SK-N-SH treated with all-trans-retinoic acid at 6 μM for 48 hours (cell line): ENCODE data around the gene RASA3.
"Not testable (repeated sequence)": the region's sequence is repeated elsewhere in the genome, so short reads cannot be mapped to it uniquely, and the experiment has no call there.

ENCODE experiments used
- ATAC-seq: fragments of 200-7000 bp; cut with Tn5 transposase; 3 replicates; pipeline ENCODE4 v1.9.1; 2020; ENCODE audit warnings: mild to moderate bottlenecking, moderate library complexity
- ARNTL ChIP-seq: fragments of 450-650 bp; formaldehyde crosslinking; IDR thresholded peaks from 2 replicates; pipeline ENCODE4 v1.5.0; 2020; ENCODE audit warnings: low read depth, mild to moderate bottlenecking, moderate library complexity, borderline replicate concordance
- BACH2 ChIP-seq: fragments of 250-450 bp; sonication (Bioruptor Pico); IDR thresholded peaks from 2 replicates; pipeline ENCODE4 v1.9.0; 2021; ENCODE audit warnings: mild to moderate bottlenecking, borderline replicate concordance
- CREB5 ChIP-seq: fragments of 250-450 bp; sonication (Bioruptor Pico); IDR thresholded peaks from 2 replicates; pipeline ENCODE4 v1.5.1; 2020; ENCODE audit warnings: low read depth, mild to moderate bottlenecking, moderate library complexity
- CSDC2 ChIP-seq: fragments of 250-450 bp; sonication (Bioruptor Pico); IDR thresholded peaks from 2 replicates; pipeline ENCODE4 v1.5.0; 2020; ENCODE audit warnings: mild to moderate bottlenecking, moderate library complexity
- CSRNP3 ChIP-seq: fragments of 250-450 bp; sonication (Bioruptor Pico); IDR thresholded peaks from 2 replicates; pipeline ENCODE4 v1.5.1; 2021; ENCODE audit warnings: mild to moderate bottlenecking, moderate library complexity
- ESRRG ChIP-seq: fragments of 250-450 bp; sonication (Bioruptor Pico); IDR thresholded peaks from 2 replicates; pipeline ENCODE4 v1.6.1; 2021; ENCODE audit warnings: mild to moderate bottlenecking
- GLIS3 ChIP-seq: fragments of 250-450 bp; sonication (Bioruptor Pico); IDR thresholded peaks from 2 replicates; pipeline ENCODE4 v1.5.0; 2020; ENCODE audit warnings: mild to moderate bottlenecking, moderate library complexity
- ISL1 ChIP-seq: fragments of 250-450 bp; sonication (Bioruptor Pico); IDR thresholded peaks from 2 replicates; pipeline ENCODE4 v2.1.2; 2022; ENCODE audit warnings: mild to moderate bottlenecking, moderate library complexity
- OSR1 ChIP-seq: fragments of 250-450 bp; sonication (Bioruptor Pico); IDR thresholded peaks from 2 replicates; pipeline ENCODE4 v1.8.0; 2022; ENCODE audit warnings: moderate library complexity, mild to moderate bottlenecking, inconsistent platforms
- POU6F1 ChIP-seq: fragments of 250-450 bp; sonication (Bioruptor Pico); IDR thresholded peaks from 2 replicates; pipeline ENCODE4 v1.8.0; 2021; ENCODE audit warnings: low read depth, mild to moderate bottlenecking, moderate library complexity, borderline replicate concordance
- PPARA ChIP-seq: fragments of 250-450 bp; sonication (Bioruptor Pico); IDR thresholded peaks from 2 replicates; pipeline ENCODE4 v1.5.0; 2020; ENCODE audit warnings: mild to moderate bottlenecking, borderline replicate concordance
- RARB ChIP-seq: fragments of 250-450 bp; sonication (Bioruptor Pico); IDR thresholded peaks from 2 replicates; pipeline ENCODE4 v1.8.0; 2021; ENCODE audit warnings: mild to moderate bottlenecking, moderate library complexity
- SNAI2 ChIP-seq: fragments of 250-450 bp; sonication (Bioruptor Pico); IDR thresholded peaks from 2 replicates; pipeline ENCODE4 v1.5.0; 2020; ENCODE audit warnings: mild to moderate bottlenecking, moderate library complexity
- TCF4 ChIP-seq: fragments of 250-450 bp; sonication (Bioruptor Pico); IDR thresholded peaks from 2 replicates; pipeline ENCODE4 v1.8.0; 2021; ENCODE audit warnings: mild to moderate bottlenecking, moderate library complexity, borderline replicate concordance
- TOX ChIP-seq: fragments of 250-450 bp; sonication (Bioruptor Pico); IDR thresholded peaks from 2 replicates; pipeline ENCODE4 v1.8.0; 2021; ENCODE audit warnings: mild to moderate bottlenecking, moderate library complexity, borderline replicate concordance
- TSHZ2 ChIP-seq: fragments of 250-450 bp; sonication (Bioruptor Pico); IDR thresholded peaks from 2 replicates; pipeline ENCODE4 v1.5.0; 2020; ENCODE audit warnings: mild to moderate bottlenecking, moderate library complexity
- ZC3H10 ChIP-seq: fragments of 250-450 bp; sonication (Bioruptor Pico); IDR thresholded peaks from 2 replicates; pipeline ENCODE4 v1.5.1; 2021; ENCODE audit warnings: mild to moderate bottlenecking, moderate library complexity
- ZFP3 ChIP-seq: fragments of 250-450 bp; sonication (Bioruptor Pico); IDR thresholded peaks from 2 replicates; pipeline ENCODE4 v1.5.0; 2020; ENCODE audit warnings: mild to moderate bottlenecking, moderate library complexity
- ZFP30 ChIP-seq: fragments of 450-650 bp; formaldehyde crosslinking; IDR thresholded peaks from 2 replicates; pipeline ENCODE4 v1.5.0; 2022; ENCODE audit warnings: mild to moderate bottlenecking, moderate library complexity
- ZNF565 ChIP-seq: fragments of 450-650 bp; formaldehyde crosslinking; conservative IDR thresholded peaks from 2 replicates; pipeline ENCODE4 v1.5.0; 2020; ENCODE audit warnings: low read depth, mild to moderate bottlenecking, moderate library complexity
- ZNF70 ChIP-seq: fragments of 450-650 bp; formaldehyde crosslinking; IDR thresholded peaks from 2 replicates; pipeline ENCODE4 v1.5.0; 2020; ENCODE audit warnings: mild to moderate bottlenecking, moderate library complexity
- ZNF8 ChIP-seq: fragments of 450-650 bp; formaldehyde crosslinking; IDR thresholded peaks from 2 replicates; pipeline ENCODE4 v1.5.0; 2020; ENCODE audit warnings: mild to moderate bottlenecking, moderate library complexity

RASA3 gene

GRCh38 chr13:114112826-114113322, 19.5 kb downstream of the RASA3 start:
- no peak for ATAC-seq
- TF ChIP-seq ESRRG: no peak
- no peak for TF ChIP-seq SNAI2 (CRISPR knock-in tag)
- TF ChIP-seq CREB5 (CRISPR knock-in tag): no peak
- no peak for TF ChIP-seq BACH2 (CRISPR knock-in tag)
- TF ChIP-seq OSR1 (CRISPR knock-in tag): no peak
- no peak for TF ChIP-seq POU6F1 (CRISPR knock-in tag)
- no peak for TF ChIP-seq CSRNP3 (CRISPR knock-in tag)
- no peak for TF ChIP-seq ZFP3 (CRISPR knock-in tag)
- TF ChIP-seq ISL1 (CRISPR knock-in tag): no peak
- no peak for TF ChIP-seq ARNTL (CRISPR knock-in tag)
- no peak for TF ChIP-seq GLIS3 (CRISPR knock-in tag)
- no peak for TF ChIP-seq TOX (CRISPR knock-in tag)
- no peak for TF ChIP-seq ZNF565 (CRISPR knock-in tag)
- no peak for TF ChIP-seq ZNF70 (CRISPR knock-in tag)
- TF ChIP-seq ZNF8 (CRISPR knock-in tag): no peak
- TF ChIP-seq ZC3H10: no peak

- no peak for ATAC-seq
- TF ChIP-seq ARNTL (CRISPR knock-in tag) (no peak), RARB (CRISPR knock-in tag) (no peak), ESRRG (no peak), CSDC2 (CRISPR knock-in tag) (no peak)
- TF ChIP-seq, all 23 proteins: peak for 0
These were observed 20.1 kb downstream of the RASA3 start for GRCh38 chr13:114112231-114112825.

- ATAC-seq: no peak
- TF ChIP-seq CSRNP3 (CRISPR knock-in tag) (no peak), ZFP3 (CRISPR knock-in tag) (no peak), TCF4 (CRISPR knock-in tag) (no peak), CSDC2 (CRISPR knock-in tag) (no peak), ESRRG (no peak), ZNF8 (CRISPR knock-in tag) (no peak), OSR1 (CRISPR knock-in tag) (no peak)
These were observed 20.8 kb downstream of the RASA3 start for GRCh38 chr13:114111577-114111976.

- ATAC-seq: not testable (repeated sequence)
These were observed 21.6 kb downstream of the RASA3 start for GRCh38 chr13:114110830-114111189.

- ATAC-seq: no peak
- TF ChIP-seq PPARA (no peak), ZFP30 (CRISPR knock-in tag) (no peak), CSDC2 (CRISPR knock-in tag) (no peak), TSHZ2 (CRISPR knock-in tag) (no peak), BACH2 (CRISPR knock-in tag) (no peak), ZNF565 (CRISPR knock-in tag) (no peak), ZNF8 (CRISPR knock-in tag) (no peak), ZFP3 (CRISPR knock-in tag) (no peak), RARB (CRISPR knock-in tag) (no peak), SNAI2 (CRISPR knock-in tag) (no peak), TOX (CRISPR knock-in tag) (no peak), TCF4 (CRISPR knock-in tag) (no peak), ZC3H10 (no peak)
These were observed 22.2 kb downstream of the RASA3 start for GRCh38 chr13:114110091-114110829.
